GM21423 (cell line): ENCODE data around the gene EHD2.

Experiments
- ATAC-seq: cut with Tn5 transposase; IDR thresholded peaks from one replicate; pipeline ENCODE4 v1.9.1; 2021; ENCODE audit warnings: mild to moderate bottlenecking, moderate library complexity; ENCODE audit not compliant: unreplicated experiment

Gene EHD2

DNA sequence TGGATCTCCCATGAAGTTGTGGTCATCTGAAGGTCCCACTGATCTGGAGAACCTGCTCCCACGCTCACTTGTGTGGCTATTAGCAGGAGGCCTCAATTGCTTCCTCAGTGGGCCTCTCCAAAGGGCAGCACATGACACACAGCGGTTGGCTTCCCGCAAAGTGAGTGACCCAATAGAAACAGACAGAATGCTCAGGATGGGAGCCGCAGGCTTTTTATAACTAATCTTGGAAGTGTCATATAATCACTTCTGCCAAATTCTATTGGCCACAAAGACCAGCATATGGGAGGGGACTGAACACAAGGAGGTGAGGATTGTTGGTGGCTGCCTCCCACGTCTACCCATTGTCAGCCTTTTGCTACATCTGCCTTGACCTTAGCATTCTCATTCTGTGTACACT lies 22.1 kb upstream of the EHD2 start:
- ATAC-seq = no peak

DNA sequence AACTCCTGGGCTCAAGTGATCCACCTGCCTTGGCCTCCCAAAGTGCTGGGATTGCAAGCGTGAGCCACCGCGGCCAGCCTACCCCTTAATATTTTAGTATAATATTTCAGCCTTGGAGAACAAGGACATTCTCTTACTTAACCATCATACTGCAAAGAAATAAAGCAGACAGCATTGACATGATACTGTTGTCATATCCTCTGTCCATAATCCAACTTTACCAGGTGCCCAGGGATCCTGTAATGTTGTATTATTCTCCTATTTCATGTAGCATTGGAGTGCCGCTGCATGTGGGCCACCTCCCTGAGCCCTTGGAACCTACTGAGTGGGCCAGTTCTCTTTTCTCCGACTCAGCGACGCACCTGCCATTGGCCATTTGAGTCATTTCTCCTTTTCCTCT lies 21.4 kb upstream of the EHD2 start:
- no peak for ATAC-seq

- no peak for ATAC-seq
These were observed 19.7 kb upstream of the EHD2 start for GRCh38 chr19:47693489-47693888.

- no peak for ATAC-seq
These were observed 19.3 kb upstream of the EHD2 start for GRCh38 chr19:47693903-47694302.

- no peak for ATAC-seq
These were observed 18.6 kb upstream of the EHD2 start for GRCh38 chr19:47694466-47695273.

- ATAC-seq = no peak
These were observed 17.5 kb upstream of the EHD2 start for GRCh38 chr19:47695533-47696262.

DNA sequence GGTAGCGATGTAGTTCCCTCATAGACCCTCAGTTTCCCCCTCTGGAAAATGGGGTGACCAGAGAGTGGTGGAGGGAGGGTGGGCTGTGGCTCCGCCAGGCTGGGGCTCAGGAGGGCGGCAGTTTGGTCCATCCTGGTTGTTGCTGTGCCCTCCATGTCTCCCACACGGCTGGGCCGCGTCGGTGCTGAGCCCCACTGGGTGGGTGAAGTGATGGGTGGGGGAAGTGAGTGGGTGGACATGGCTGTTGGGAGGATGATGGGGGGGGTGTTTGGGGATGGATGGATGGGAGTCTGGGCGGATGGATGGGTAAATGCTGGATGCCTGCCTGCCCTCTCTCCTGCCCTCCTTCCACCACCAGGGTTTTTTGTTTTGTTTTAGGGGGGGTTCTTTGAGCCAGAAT lies 16.6 kb upstream of the EHD2 start:
- ATAC-seq = no peak

DNA sequence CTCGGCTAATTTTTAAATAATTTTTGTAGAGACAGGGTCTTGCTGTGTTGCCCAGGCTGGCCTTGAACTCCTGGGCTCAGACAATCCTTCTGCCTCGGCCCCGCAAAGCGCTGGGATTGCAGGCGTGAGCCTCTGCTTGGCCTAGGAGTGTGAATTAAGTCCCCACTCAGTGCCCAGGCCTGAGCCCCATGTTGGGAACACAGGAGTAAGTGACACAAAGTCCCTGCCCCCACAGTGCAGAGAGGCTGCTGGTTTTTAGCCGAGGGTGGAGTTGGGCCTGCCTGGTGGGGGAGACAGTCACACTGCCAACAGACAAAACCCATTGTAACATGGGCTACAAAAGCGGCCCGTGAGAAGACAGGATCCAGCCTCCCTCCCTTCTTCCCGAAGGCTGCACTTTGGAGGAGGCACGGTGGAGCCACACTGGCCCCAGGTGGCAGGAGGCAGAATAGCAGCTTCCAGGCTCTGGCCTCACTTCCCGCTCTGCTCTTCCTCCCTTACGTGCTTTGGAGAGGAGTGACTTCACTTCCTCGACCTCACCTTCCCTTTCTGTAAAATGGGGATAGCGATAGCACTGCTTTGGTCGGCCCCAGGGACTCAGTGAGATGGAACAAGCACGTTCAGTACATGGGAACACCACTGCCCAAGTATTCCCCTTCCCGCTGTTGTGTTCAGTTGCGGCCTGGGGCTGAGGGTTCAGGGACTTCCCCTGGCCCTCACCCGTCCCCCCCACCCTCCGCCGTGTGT lies 15.2 kb upstream of the EHD2 start:
- ATAC-seq = no peak

- ATAC-seq = no peak
These were observed 14.4 kb upstream of the EHD2 start for GRCh38 chr19:47698631-47699359.

GRCh38 chr19:47699360-47699917 lies 13.8 kb upstream of the EHD2 start:
- ATAC-seq = no peak

DNA sequence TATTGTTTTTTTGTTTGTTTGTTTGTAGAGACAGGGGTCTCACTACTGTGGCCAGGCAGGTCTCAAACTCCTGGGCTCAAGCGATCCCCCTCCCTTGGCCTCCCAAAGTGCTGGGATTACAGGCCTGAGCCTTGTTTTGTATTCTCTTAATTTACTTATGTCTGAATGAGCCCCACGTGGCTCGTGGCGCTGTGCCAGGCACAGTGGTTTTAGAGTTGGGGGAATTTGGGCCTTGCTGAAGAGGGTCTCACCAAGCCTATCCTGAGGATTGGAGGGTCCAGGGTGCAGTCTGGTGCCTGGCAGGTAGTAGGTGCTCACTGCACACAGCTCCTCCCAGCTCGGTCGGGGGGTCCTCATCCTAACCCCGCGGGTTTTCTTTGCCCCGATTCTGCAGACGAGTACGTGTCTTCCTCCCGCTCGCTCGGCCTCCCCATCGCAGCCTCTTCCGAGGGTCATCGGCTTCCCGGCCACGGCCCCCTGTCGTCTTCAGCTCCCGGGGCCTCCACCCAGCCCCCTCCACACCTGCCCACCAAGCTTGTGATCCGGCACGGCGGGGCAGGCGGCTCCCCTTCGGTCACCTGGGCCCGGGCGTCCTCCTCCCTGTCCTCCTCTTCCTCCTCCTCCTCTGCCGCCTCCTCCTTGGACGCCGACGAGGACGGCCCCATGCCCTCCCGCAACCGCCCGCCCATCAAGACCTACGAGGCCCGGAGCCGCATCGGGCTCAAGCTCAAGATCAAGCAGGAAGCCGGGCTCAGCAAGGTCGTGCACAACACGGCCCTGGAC lies 12.1 kb upstream of the EHD2 start:
- ATAC-seq = no peak

DNA sequence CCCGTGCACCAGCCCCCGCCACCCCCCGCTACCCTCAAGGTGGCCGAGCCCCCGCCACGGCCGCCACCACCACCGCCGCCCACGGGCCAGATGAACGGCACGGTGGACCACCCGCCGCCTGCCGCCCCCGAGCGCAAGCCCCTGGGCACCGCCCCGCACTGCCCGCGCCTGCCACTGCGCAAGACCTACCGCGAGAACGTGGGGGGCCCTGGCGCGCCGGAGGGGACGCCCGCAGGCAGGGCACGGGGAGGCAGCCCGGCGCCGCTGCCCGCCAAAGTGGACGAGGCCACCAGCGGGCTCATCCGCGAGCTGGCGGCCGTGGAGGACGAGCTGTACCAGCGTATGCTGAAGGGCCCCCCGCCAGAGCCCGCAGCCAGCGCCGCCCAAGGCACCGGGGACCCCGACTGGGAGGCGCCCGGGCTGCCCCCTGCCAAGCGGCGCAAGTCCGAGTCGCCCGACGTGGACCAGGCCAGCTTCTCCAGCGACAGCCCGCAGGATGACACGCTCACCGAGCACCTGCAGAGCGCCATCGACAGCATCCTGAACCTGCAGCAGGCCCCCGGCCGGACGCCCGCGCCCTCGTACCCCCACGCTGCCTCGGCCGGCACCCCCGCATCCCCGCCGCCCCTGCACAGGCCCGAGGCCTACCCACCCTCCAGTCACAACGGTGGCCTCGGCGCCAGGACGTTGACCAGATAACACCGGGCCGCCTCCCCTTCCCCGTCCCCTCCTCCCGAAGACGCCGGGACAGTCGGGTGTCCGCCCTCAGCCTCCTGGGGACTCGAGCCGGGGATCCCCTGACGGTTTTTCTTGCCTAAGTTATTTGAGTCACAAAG lies 11.3 kb upstream of the EHD2 start:
- no peak for ATAC-seq

DNA sequence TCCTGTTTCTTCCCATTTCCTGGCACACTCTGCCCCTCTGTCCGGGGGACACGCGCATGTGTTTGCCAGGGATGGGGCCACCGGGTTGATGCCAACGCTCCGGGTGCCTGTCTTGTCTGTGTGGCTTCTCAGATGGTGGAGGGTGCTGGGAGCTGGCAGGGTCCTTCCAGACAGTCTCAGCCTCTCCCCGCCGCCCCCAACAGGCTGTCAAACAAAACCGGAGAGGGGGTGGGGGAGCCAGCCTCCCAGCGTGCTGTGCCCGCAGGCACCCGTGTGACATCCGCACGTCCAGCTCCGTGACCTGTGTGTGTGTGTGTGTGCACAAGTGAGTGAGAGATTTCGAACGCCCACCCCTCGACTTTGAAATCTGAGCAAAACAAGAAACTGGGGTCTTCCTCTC lies 10.6 kb upstream of the EHD2 start:
- ATAC-seq = no peak

GRCh38 chr19:47703301-47703700 lies 9.9 kb upstream of the EHD2 start:
- ATAC-seq = no peak

- ATAC-seq = no peak
These were observed 9.2 kb upstream of the EHD2 start for GRCh38 chr19:47704024-47704423.

GRCh38 chr19:47704656-47705055 lies 8.6 kb upstream of the EHD2 start:
- no peak for ATAC-seq

DNA sequence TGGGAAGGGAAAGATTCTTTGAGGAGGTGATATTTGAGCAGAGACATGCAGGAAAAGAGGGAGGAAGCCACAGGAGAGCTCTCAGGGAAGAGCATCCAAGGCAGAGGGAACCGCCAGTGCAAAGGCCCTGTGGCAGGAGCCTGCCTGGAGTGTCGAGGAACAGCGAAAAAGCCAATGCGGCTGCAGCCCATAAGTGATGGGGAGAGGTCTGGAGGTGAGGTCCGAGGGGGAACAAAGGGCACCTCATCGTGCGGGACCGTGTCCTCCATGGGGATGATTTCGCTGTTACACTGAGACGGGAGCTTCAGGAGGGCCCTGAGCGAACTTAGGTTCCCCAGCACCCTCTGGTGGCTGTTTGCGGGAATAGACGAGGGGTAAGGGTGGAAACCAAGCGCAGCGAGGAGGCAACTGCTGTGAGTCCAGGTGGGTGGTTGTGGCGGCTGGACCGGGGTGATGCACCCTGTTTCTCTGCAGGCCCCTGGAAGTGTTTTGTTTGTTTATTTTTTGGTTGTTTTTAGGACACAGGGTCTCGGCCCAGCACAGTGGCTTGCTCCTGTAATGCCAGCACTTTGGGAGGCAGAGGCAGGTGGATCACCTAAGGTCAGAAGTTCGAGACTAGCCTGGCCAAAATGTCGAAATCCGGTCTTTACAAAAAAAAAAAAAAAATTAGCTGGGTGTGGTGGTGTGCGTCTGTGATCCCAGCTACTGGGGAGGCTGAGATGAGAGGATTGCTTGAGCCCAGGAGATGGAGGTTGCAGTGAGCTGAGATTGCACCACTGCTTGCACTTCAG lies 5.9 kb upstream of the EHD2 start:
- ATAC-seq = no peak

GRCh38 chr19:47711652-47712242 lies 1.5 kb upstream of the EHD2 start:
- ATAC-seq = no peak
